ENCODE data around the gene ADCY3. TPM values are rescaled to one million over a fixed set of nuclear protein-coding genes. Genes with fewer than 3 reads are reported as not detected.

Gene ADCY3
- total RNA-seq, 3 donors from 2014 or later (not counting 1 experiment from before 2014, with no cell fraction given) = 5.4 to 9.2 (median 7.6) TPM

GRCh38 chr2:24919506-24920097 is 435 bp downstream of the ADCY3 start:
- intact Hi-C loops (cut with micrococcal nuclease) = no loop called here
- no peak overlapping the region for H3K27ac ChIP-seq (ENCODE audit: low read length)
- H3K4me3 ChIP-seq (ENCODE audit: low read length) = peak overlapping the region; percentile 31
- Mint-ChIP-seq H3K4me1 (peaks cover 25 to 36% of the 10 kb centered on the region in 2 donors), H3K27ac (peak overlapping the region; percentile 52 to 63), H3K9me3 (no peaks in the 10 kb centered on the region), H3K4me3 (peak overlapping the region; percentile 85), H3K27me3 (ENCODE audit: low read depth in 2 of 2) (peaks cover 6 to 8% of the 10 kb centered on the region in 2 donors), H3K36me3 (no peaks in the 10 kb centered on the region)
- H3K9me3 ChIP-seq (ENCODE audit: control insufficient read depth, insufficient read depth, low read length) = no peaks in the 10 kb centered on the region
- H3K27me3 ChIP-seq (ENCODE audit: control insufficient read depth, insufficient read depth, low read length) = no peaks in the 10 kb centered on the region
- DNase-seq (peak in 1 of 2 donors; percentile 39), ATAC-seq (peak in 2 of 3 donors; percentile 5 to 19)
- no peak for TF ChIP-seq CTCF (IDR thresholded peaks at IDR 0.05)
- peaks cover 34% of the 10 kb centered on the region for H3K4me1 ChIP-seq (ENCODE audit: control insufficient read depth, insufficient read depth, low read length)
- H3K36me3 ChIP-seq (ENCODE audit: control insufficient read depth, insufficient read depth, low read length) = no peaks in the 10 kb centered on the region
- WGBS (ENCODE audit: insufficient coverage) = under 1% methylated on average over 76 of the region's 76 CpGs

- WGBS (ENCODE audit: insufficient coverage) = 21% methylated on average over 13 of the region's 13 CpGs
- Mint-ChIP-seq H3K27ac (peak overlapping the region; percentile 52 to 63), H3K36me3 (no peaks in the 10 kb centered on the region), H3K4me1 (peaks cover 25 to 36% of the 10 kb centered on the region in 2 donors), H3K9me3 (no peaks in the 10 kb centered on the region), H3K4me3 (peak overlapping the region; percentile 85), H3K27me3 (ENCODE audit: low read depth in 2 of 2) (peaks cover 6 to 8% of the 10 kb centered on the region in 2 donors)
- H3K27ac ChIP-seq (ENCODE audit: low read length) = no peak overlapping the region
- ATAC-seq (peak; percentile 41 to 53 (median 53)), DNase-seq (peak; percentile 45 to 78)
- intact Hi-C loops (cut with micrococcal nuclease) = no loop called here
- no peaks in the 10 kb centered on the region for H3K27me3 ChIP-seq (ENCODE audit: control insufficient read depth, insufficient read depth, low read length)
- H3K4me1 ChIP-seq (ENCODE audit: control insufficient read depth, insufficient read depth, low read length) = peaks cover 34% of the 10 kb centered on the region
- H3K36me3 ChIP-seq (ENCODE audit: control insufficient read depth, insufficient read depth, low read length) = no peaks in the 10 kb centered on the region
- H3K4me3 ChIP-seq (ENCODE audit: low read length) = peak overlapping the region; percentile 31
- no peaks in the 10 kb centered on the region for H3K9me3 ChIP-seq (ENCODE audit: control insufficient read depth, insufficient read depth, low read length)
- no peak for TF ChIP-seq CTCF (IDR thresholded peaks at IDR 0.05)
Measured at GRCh38 chr2:24919037-24919505, 966 bp downstream of the ADCY3 start.

- no peak for ATAC-seq
- peaks cover 34% of the 10 kb centered on the region for H3K4me1 ChIP-seq (ENCODE audit: control insufficient read depth, insufficient read depth, low read length)
- H3K27ac ChIP-seq (ENCODE audit: low read length) = no peak overlapping the region
- DNase-seq = no peak
- H3K27me3 ChIP-seq (ENCODE audit: control insufficient read depth, insufficient read depth, low read length) = no peaks in the 10 kb centered on the region
- Mint-ChIP-seq H3K27me3 (ENCODE audit: low read depth in 2 of 2) (peaks cover under 1 to 2% of the 10 kb centered on the region in 2 donors), H3K4me1 (peaks cover 25 to 36% of the 10 kb centered on the region in 2 donors), H3K27ac (peak overlapping the region in 1 of 2 donors; percentile 52), H3K9me3 (no peaks in the 10 kb centered on the region), H3K36me3 (no peaks in the 10 kb centered on the region), H3K4me3 (peak overlapping the region; percentile 85)
- no peaks in the 10 kb centered on the region for H3K9me3 ChIP-seq (ENCODE audit: control insufficient read depth, insufficient read depth, low read length)
- H3K4me3 ChIP-seq (ENCODE audit: low read length) = no peak overlapping the region
- 91% methylated on average over 42 of the region's 42 CpGs for WGBS (ENCODE audit: insufficient coverage)
- TF ChIP-seq CTCF (IDR thresholded peaks at IDR 0.05) = no peak
- H3K36me3 ChIP-seq (ENCODE audit: control insufficient read depth, insufficient read depth, low read length) = no peaks in the 10 kb centered on the region
- intact Hi-C loops (cut with micrococcal nuclease) = no loop called here
Measured at GRCh38 chr2:24918326-24919036, 1.6 kb downstream of the ADCY3 start.
